Measurements from ENCODE around the gene CENPA.

CENPA gene

GRCh38 chr2:26764078-26764887 lies 21.6 kb upstream of the CENPA start, which contains the start of gene SLC35F6:
SLC35F6 (plus strand) TSS chr2:26764284; CDS start chr2:26764350, 66 bp downstream.
- TF ChIP-seq, protein P1, sequence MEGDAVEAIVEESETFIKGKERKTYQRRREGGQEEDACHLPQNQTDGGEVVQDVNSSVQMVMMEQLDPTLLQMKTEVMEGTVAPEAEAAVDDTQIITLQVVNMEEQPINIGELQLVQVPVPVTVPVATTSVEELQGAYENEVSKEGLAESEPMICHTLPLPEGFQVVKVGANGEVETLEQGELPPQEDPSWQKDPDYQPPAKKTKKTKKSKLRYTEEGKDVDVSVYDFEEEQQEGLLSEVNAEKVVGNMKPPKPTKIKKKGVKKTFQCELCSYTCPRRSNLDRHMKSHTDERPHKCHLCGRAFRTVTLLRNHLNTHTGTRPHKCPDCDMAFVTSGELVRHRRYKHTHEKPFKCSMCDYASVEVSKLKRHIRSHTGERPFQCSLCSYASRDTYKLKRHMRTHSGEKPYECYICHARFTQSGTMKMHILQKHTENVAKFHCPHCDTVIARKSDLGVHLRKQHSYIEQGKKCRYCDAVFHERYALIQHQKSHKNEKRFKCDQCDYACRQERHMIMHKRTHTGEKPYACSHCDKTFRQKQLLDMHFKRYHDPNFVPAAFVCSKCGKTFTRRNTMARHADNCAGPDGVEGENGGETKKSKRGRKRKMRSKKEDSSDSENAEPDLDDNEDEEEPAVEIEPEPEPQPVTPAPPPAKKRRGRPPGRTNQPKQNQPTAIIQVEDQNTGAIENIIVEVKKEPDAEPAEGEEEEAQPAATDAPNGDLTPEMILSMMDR (IDR thresholded peaks at IDR 0.05), result no peak
- TF ChIP-seq ZFX (IDR thresholded peaks at IDR 0.05; ENCODE audit: borderline replicate concordance), result no peak
- H3K27ac ChIP-seq, result peak within 1 kb of the TSS; percentile 26; the same call in 1 of the 2 replicates

DNA sequence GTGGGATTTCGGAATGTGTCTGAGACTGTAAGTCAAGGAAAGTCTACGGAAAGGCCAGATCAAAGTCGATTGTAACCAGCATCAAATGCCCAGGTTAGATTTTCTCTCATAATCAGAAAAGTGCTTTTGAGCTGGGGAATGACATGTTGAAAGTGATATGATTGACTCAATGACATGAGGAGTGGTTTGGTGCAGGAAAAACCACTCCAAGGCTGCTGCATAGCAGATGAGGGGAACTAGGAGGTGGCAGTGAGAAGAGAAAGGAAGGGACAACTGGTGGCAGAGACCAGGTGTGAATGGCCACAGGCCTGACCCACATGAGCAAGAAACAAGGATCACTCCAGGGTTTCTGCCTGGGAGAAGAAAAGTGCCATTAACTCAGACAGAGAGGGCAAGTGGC lies 20.9 kb upstream of the CENPA start:
- no peak for TF ChIP-seq ZFX (IDR thresholded peaks at IDR 0.05; ENCODE audit: borderline replicate concordance)
- H3K27ac ChIP-seq, result peak overlapping the region; percentile 26; the same call in 1 of the 2 replicates

GRCh38 chr2:26765475-26766200 lies 20.2 kb upstream of the CENPA start:
- H3K27ac ChIP-seq, result no peak overlapping the region
- TF ChIP-seq ZFX (IDR thresholded peaks at IDR 0.05; ENCODE audit: borderline replicate concordance), result no peak
- TF ChIP-seq, protein P1 (IDR thresholded peaks at IDR 0.05), result no peak

DNA sequence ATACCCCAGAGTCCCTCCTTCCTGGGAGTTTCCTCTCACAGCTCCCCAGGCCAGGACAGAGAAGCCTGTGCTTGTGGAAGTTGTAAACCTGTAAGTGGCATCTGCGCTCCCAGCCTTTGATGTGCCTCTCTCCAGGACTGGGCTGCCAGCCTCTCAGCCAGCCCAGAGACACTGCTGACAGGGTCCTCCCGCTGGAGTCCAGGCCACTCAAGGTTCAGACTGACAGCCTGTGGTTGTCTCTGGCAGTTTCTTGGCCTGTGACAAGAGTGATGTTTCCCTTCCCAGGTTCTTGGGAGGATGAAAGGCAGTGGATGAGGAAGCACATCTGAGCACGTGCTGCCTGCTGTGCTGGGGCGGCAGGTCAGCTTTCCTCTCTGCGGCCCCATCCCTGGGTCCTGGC lies 18.7 kb upstream of the CENPA start:
- TF ChIP-seq, protein P1 (IDR thresholded peaks at IDR 0.05), result no peak
- no peak for TF ChIP-seq ZFX (IDR thresholded peaks at IDR 0.05; ENCODE audit: borderline replicate concordance)
- no peak overlapping the region for H3K27ac ChIP-seq

GRCh38 chr2:26767894-26768487 lies 17.9 kb upstream of the CENPA start:
- H3K27ac ChIP-seq, result no peak overlapping the region
- TF ChIP-seq ZFX (IDR thresholded peaks at IDR 0.05; ENCODE audit: borderline replicate concordance), result no peak
- TF ChIP-seq, protein P1 (IDR thresholded peaks at IDR 0.05), result no peak

GRCh38 chr2:26768759-26769088 lies 17.1 kb upstream of the CENPA start:
- TF ChIP-seq ZFX (IDR thresholded peaks at IDR 0.05; ENCODE audit: borderline replicate concordance), result no peak
- TF ChIP-seq, protein P1 (IDR thresholded peaks at IDR 0.05), result no peak
- H3K27ac ChIP-seq, result no peak overlapping the region

GRCh38 chr2:26769089-26769761 lies 16.6 kb upstream of the CENPA start:
- no peak for TF ChIP-seq ZFX (IDR thresholded peaks at IDR 0.05; ENCODE audit: borderline replicate concordance)
- TF ChIP-seq, protein P1 (IDR thresholded peaks at IDR 0.05), result no peak

More at GRCh38 chr2:26769089-26769761, 16.6 kb upstream of the CENPA start:
- H3K27ac ChIP-seq, result no peak overlapping the region

All from 22Rv1 (cell line).